HL-60 (cell line): ENCODE results near the gene THSD7A.

Source experiments
- DNase-seq, 2 experiments: peaks; one replicate each; pipeline ENCODE4 v3.0.0-alpha.2; 2010 to 2020; ENCODE audit warnings: low read depth in 1 of 2, low spot score in 1 of 2
- H3K27ac ChIP-seq: fragments of 250-450 bp; sonication (Bioruptor Pico); replicated peaks from 2 replicates; pipeline ENCODE4 v1.5.1; 2020; ENCODE audit warnings: mild to moderate bottlenecking, moderate library complexity
- H3K27me3 ChIP-seq: fragments of 250-450 bp; sonication (Bioruptor Pico); 2 replicates; pipeline ENCODE4 v1.5.1; 2021; ENCODE audit warnings: mild to moderate bottlenecking, moderate library complexity; ENCODE audit not compliant: insufficient read depth, poor library complexity, severe bottlenecking
- H3K4me3 ChIP-seq: replicated peaks from 2 replicates; pipeline ENCODE4 v1.5.1; 2011; ENCODE audit warnings: mild to moderate bottlenecking, control low read depth, low read length; ENCODE audit not compliant: insufficient read depth
- GABPA ChIP-seq: IDR thresholded peaks from 2 replicates; pipeline ENCODE4 v1.6.1; 2012; ENCODE audit warnings: low read depth
- POLR2AphosphoS5 ChIP-seq: IDR thresholded peaks from 2 replicates; pipeline ENCODE4 v1.6.1; 2012; ENCODE audit warnings: low read depth
- REST ChIP-seq: IDR thresholded peaks from 2 replicates; pipeline ENCODE4 v1.6.1; 2012; ENCODE audit warnings: low read depth; ENCODE audit not compliant: insufficient replicate concordance
- SPI1 ChIP-seq: IDR thresholded peaks from 2 replicates; pipeline ENCODE4 v1.6.1; 2012; ENCODE audit warnings: low read depth, mild to moderate bottlenecking, borderline replicate concordance
- TF ChIP-seq, protein P1 (sequence below): IDR thresholded peaks from one replicate; pipeline ENCODE4 v1.5.1; 2011; ENCODE audit warnings: low read length, control low read depth, inconsistent platforms; ENCODE audit not compliant: insufficient read depth

The THSD7A gene

GRCh38 chr7:11753433-11753832 is 78.6 kb downstream of the THSD7A start:
- Histone ChIP-seq H3K27me3 (no peaks in the 10 kb centered on the region), H3K27ac (no peak overlapping the region)
- TF ChIP-seq, protein P1, sequence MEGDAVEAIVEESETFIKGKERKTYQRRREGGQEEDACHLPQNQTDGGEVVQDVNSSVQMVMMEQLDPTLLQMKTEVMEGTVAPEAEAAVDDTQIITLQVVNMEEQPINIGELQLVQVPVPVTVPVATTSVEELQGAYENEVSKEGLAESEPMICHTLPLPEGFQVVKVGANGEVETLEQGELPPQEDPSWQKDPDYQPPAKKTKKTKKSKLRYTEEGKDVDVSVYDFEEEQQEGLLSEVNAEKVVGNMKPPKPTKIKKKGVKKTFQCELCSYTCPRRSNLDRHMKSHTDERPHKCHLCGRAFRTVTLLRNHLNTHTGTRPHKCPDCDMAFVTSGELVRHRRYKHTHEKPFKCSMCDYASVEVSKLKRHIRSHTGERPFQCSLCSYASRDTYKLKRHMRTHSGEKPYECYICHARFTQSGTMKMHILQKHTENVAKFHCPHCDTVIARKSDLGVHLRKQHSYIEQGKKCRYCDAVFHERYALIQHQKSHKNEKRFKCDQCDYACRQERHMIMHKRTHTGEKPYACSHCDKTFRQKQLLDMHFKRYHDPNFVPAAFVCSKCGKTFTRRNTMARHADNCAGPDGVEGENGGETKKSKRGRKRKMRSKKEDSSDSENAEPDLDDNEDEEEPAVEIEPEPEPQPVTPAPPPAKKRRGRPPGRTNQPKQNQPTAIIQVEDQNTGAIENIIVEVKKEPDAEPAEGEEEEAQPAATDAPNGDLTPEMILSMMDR: no peak
- TF ChIP-seq REST (no peak), SPI1 (no peak)

DNA sequence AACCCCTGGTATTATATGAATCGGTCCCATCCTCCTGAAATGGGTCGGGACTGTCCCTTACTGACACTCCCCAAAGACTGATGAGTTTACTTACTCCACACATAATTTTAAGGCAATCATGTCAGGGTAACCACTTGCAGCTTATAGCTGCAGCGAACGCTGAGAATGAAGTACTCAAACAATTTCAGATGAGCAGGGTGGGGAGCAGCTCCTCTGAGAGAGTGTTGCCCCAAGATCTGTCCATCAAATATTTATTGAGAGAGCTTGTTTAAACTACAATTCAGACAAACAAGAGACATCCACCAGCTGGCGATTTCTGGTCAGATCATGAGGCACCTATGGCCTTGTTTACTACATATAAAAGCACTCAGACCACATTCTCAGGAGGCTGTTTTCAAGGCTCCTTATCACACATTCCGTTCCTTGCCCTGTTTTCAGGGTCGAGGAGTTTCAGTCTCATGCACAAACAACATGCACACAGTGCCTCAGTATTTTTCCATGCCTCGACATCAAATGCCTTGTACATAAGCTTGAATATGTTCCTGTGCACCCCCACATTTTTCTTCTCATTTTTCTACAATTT is 80.1 kb downstream of the THSD7A start:
- TF ChIP-seq POLR2AphosphoS5: no peak
- TF ChIP-seq, protein P1: no peak
- no peak for TF ChIP-seq GABPA
- no peak for TF ChIP-seq REST
- no peak for TF ChIP-seq SPI1
- H3K4me3 ChIP-seq: no peak overlapping the region
- no peaks in the 10 kb centered on the region for H3K27me3 ChIP-seq
- H3K27ac ChIP-seq: no peak overlapping the region
- DNase-seq: no peak

More at GRCh38 chr7:11753433-11753832, 78.6 kb downstream of the THSD7A start:
- H3K4me3 ChIP-seq: no peak overlapping the region
- DNase-seq: no peak

DNA sequence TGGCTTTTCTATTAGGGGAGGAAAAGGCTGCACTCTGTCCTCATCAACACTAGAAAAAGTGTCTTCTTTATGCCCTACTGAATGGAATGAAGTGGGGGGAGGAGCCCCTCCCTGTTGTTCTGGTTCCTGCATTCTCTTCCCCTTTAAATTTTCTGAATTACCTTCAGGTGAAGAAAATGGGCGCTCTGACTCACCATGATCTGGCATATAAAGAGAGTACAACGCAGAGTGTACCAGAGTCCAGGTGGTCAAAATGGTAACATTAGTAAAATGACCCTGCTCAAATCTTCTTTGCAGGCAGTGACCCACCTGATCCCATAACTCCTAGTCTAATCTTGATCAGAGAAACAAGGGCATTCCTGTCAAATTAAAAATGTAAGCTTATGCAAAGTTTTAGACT is 80.7 kb downstream of the THSD7A start:
- no peak overlapping the region for H3K4me3 ChIP-seq

More for the DNA sequence above, 80.7 kb downstream of the THSD7A start:
- no peak for DNase-seq
- no peak overlapping the region for H3K27ac ChIP-seq
- no peaks in the 10 kb centered on the region for H3K27me3 ChIP-seq
- no peak for TF ChIP-seq GABPA
- TF ChIP-seq REST: no peak
- TF ChIP-seq POLR2AphosphoS5: no peak
- TF ChIP-seq, protein P1: no peak
- no peak for TF ChIP-seq SPI1
